ENCODE results near the gene POU5F2.

POU5F2 gene

GRCh38 chr5:93716453-93716852 is 24.9 kb downstream of the POU5F2 start:
- DNase-seq (ENCODE audit: low read depth, low spot score), result no peak

DNA sequence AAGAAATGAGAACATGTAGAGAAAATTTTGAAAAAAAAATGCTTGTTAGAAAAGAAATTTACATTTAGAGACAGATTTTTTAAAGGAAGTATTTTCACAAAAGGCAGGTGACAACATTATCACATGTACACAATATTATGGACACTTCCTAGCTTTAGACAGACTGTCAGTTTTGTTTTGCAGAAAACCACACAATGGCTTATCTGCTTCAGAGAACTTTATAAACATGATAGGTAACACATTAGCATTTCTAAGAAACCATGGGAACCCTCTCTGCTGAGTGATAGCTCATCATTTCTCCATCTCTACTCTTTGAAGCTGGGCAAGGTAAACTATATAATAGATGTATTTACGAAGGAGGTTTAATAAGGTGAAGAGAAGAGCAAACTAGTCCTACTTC is 25.6 kb downstream of the POU5F2 start:
- DNase-seq (ENCODE audit: low read depth, low spot score), result no peak

DNA sequence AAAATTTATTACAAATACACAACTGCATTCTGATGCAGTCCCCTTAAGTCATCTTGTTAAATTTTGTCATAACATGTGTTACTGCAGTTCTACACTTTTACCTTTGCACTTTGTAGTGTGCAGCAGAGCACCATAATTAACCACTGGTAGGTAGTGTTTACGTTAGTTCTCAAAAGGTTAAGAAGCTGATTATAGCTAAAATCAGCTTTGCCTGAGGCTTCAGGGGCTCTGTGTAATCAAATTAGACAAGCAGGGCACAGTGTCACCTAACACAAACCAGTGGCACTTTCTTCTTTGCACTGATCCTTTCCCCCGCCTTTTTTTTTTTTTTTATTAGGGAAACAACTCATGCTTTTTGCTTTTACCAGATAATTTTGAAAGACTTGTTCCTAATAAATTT is 26.1 kb downstream of the POU5F2 start:
- peak; percentile 47 for DNase-seq (ENCODE audit: low read depth, low spot score)

GRCh38 chr5:93708442-93708841 is 33.0 kb downstream of the POU5F2 start:
- no peak for DNase-seq (ENCODE audit: low read depth, low spot score)

- DNase-seq (ENCODE audit: low read depth, low spot score), result no peak
Observed at GRCh38 chr5:93705896-93706295, 35.5 kb downstream of the POU5F2 start.

DNA sequence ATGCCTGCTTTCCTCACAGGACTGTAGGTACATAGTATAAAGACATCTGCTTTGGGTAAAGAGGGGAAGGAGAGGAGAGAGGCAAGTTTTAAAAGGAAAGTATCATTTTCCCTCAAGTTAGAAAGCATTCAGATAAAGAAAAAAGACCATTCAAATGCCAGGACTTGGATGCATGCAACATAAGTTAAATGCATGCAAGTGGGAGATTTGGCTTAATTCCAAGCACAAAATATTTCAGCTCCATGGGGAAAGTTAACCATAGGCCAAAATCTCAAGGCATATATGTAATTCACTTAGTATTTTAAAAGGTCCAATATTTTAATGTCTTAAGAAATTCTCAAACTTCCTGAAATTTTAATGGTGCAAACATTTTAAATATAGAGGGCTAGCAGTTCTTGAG is 36.4 kb downstream of the POU5F2 start:
- DNase-seq (ENCODE audit: low read depth, low spot score), result no peak

DNA sequence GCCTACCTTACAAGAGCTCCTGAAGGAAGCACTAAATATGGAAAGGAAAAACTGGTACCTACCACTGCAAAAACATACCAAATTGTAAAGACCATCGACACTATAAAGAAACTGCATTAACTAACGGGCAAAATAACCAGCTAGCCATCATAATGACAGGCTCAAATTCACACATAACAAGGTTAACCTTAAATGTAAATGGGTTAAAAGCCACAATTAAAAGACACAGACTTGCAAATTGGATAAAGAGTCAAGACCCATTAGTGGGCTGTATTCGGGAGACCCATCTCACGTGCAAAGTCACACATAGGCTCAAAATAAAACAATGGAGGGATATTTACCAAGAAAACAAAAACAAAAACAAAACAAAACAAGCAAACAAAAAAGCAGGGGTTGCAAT is 49.4 kb downstream of the POU5F2 start:
- no peak for DNase-seq (ENCODE audit: low read depth, low spot score)

Data from ELF-1 (cell line).